HepG2 (cell line): ENCODE measurements around the gene TRIM28. TPM values are rescaled to one million over a fixed set of nuclear protein-coding genes. Genes with fewer than 3 reads are reported as not detected.
A peak's percentile ranks its signal among the peaks of the same experiment; 100 is the strongest.

Experiments used
- ATAC-seq: fragments of 200-7000 bp; cut with Tn5 transposase; 3 replicates; pipeline ENCODE4 v1.9.1; 2020; ENCODE audit warnings: mild to moderate bottlenecking, moderate library complexity
- BruUV-seq: library from RNA; stranded (reverse); fragments of 400-500 nt; replicated peaks from 2 replicates; lab custom pipeline; 2021; lab: Mats Ljungman, UMichigan
- CTCF ChIA-PET: fragments of 300-600 bp; formaldehyde crosslinking; extraction: SDS; loops from one replicate; lab custom pipeline; 2021; ENCODE audit warnings: low total read pairs, inconsistent platforms, low intra/inter-chr PET ratio; lab: Yijun Ruan, JAX
- POLR2A ChIA-PET: fragments of 350-600 bp; sonication (Branson Sonifier 250); formaldehyde crosslinking; loops from one replicate; lab custom pipeline; 2020; ENCODE audit warnings: antibody characterized with exemption, inconsistent platforms; lab: Yijun Ruan, JAX
- DNase-seq: peaks from one replicate; pipeline ENCODE4 v3.0.0-alpha.2; 2015; ENCODE audit warnings: low spot score
- FAIRE-seq: peaks from 3 replicates; lab custom pipeline; 2011; peaks lifted over from hg19 to GRCh38; lab: Jason Lieb, UNC
- H2AFZ ChIP-seq: one replicate; pipeline ENCODE4 v1.6.1; 2011; ENCODE audit warnings: low read length, inconsistent platforms
- H3K27ac ChIP-seq: fragments of 300-600 bp; 3 replicates; pipeline ENCODE4 v1.8.0; 2011; ENCODE audit warnings: mixed run types, mild to moderate bottlenecking, mixed read lengths, low read length, inconsistent platforms; ENCODE audit not compliant: insufficient read depth; ENCODE audit errors: extremely low read length
- H3K27me3 ChIP-seq, 2 experiments: fragments of 200-600 bp in 1 of 2; 2 replicates in 1 of 2; 3 replicates in 1 of 2; pipeline versions ENCODE4 v1.6.0 to v1.8.0; 2011; ENCODE audit warnings: low read length in 2 of 2, mild to moderate bottlenecking in 2 of 2, moderate library complexity in 2 of 2, inconsistent platforms in 1 of 2; ENCODE audit not compliant: insufficient read depth in 2 of 2, control insufficient read depth in 1 of 2
- H3K36me3 ChIP-seq, 2 experiments: fragments of 200-600 bp in 1 of 2; replicated peaks in 1 of 2; 2 replicates in 1 of 2; 3 replicates in 1 of 2; pipeline versions ENCODE4 v1.5.1 to v1.8.0; 2011; ENCODE audit warnings: low read length in 2 of 2, inconsistent platforms in 1 of 2; ENCODE audit not compliant: insufficient read depth in 2 of 2, control insufficient read depth in 1 of 2
- H3K4me1 ChIP-seq: 2 replicates; pipeline ENCODE4 v1.5.1; 2012; ENCODE audit warnings: low read length, inconsistent platforms; ENCODE audit not compliant: insufficient read depth
- H3K4me2 ChIP-seq: 2 replicates; pipeline ENCODE4 v1.6.0; 2011; ENCODE audit warnings: low read depth, low read length, inconsistent platforms
- H3K4me3 ChIP-seq, 3 experiments: fragments of 200-600 bp in 1 of 3; sonication (generic), shearing (Covaris generic) in 1 of 3; replicated peaks in 1 of 3; 2 replicates each; pipeline ENCODE4 v1.5.1; 2011 to 2016; ENCODE audit warnings: low read length in 3 of 3, inconsistent platforms in 2 of 3, low read depth in 2 of 3, mild to moderate bottlenecking in 2 of 3, control low read depth in 1 of 3, mixed read lengths in 1 of 3; ENCODE audit not compliant: insufficient read depth in 1 of 3
- H3K79me2 ChIP-seq: one replicate; pipeline ENCODE4 v1.6.1; 2011; ENCODE audit warnings: low read length, inconsistent platforms; ENCODE audit not compliant: insufficient read depth
- H3K9ac ChIP-seq: 2 replicates; pipeline ENCODE4 v1.6.0; 2011; ENCODE audit warnings: mild to moderate bottlenecking, low read depth, low read length, inconsistent platforms; ENCODE audit not compliant: insufficient read depth
- H3K9me3 ChIP-seq: 2 replicates; pipeline ENCODE4 v1.5.1; 2012; ENCODE audit warnings: mild to moderate bottlenecking, low read length
- H4K20me1 ChIP-seq: 2 replicates; pipeline ENCODE4 v1.6.0; 2011; ENCODE audit warnings: inconsistent platforms, mild to moderate bottlenecking, low read length, moderate library complexity; ENCODE audit not compliant: insufficient read depth
- HIVEP1 ChIP-seq: sonication (generic); formaldehyde crosslinking; IDR thresholded peaks from 2 replicates; pipeline ENCODE4 v1.4.0; 2020; ENCODE audit warnings: mild to moderate bottlenecking, missing genetic modification reagents
- KMT2A ChIP-seq: sonication (generic); formaldehyde crosslinking; IDR thresholded peaks from 2 replicates; pipeline ENCODE4 v1.4.0; 2020; ENCODE audit warnings: missing genetic modification reagents
- MTERF4 ChIP-seq: sonication (generic); formaldehyde crosslinking; IDR thresholded peaks from 2 replicates; pipeline ENCODE4 v1.8.0; 2023; ENCODE audit warnings: mild to moderate bottlenecking, missing genetic modification reagents
- NR2F2 ChIP-seq: IDR thresholded peaks from 2 replicates; pipeline ENCODE4 v1.6.1; 2012; ENCODE audit warnings: low read depth, inconsistent platforms, borderline replicate concordance
- NRL ChIP-seq: sonication (generic); formaldehyde crosslinking; IDR thresholded peaks from 2 replicates; pipeline ENCODE4 v1.5.0; 2020; ENCODE audit warnings: missing genetic modification reagents, mild to moderate bottlenecking, moderate library complexity, borderline replicate concordance
- PREB ChIP-seq: sonication (generic); formaldehyde crosslinking; IDR thresholded peaks from 2 replicates; pipeline ENCODE4 v1.4.0; 2020; ENCODE audit warnings: missing genetic modification reagents
- RXRB ChIP-seq: IDR thresholded peaks from 2 replicates; pipeline ENCODE4 v1.6.1; 2016; ENCODE audit warnings: borderline replicate concordance, missing genetic modification reagents, missing compliant biosample characterization
- SALL2 ChIP-seq: sonication (generic); formaldehyde crosslinking; IDR thresholded peaks from 2 replicates; pipeline ENCODE4 v1.8.1; 2023; ENCODE audit warnings: mild to moderate bottlenecking, missing genetic modification reagents, inconsistent platforms
- SRY ChIP-seq: sonication (generic); formaldehyde crosslinking; IDR thresholded peaks from 2 replicates; pipeline ENCODE4 v1.8.0; 2022; ENCODE audit warnings: mild to moderate bottlenecking, missing genetic modification reagents
- TFAP4 ChIP-seq: sonication (generic); IDR thresholded peaks from 2 replicates; pipeline ENCODE4 v1.6.1; 2016; ENCODE audit warnings: low read depth, borderline replicate concordance
- ZNF362 ChIP-seq: sonication (generic); formaldehyde crosslinking; IDR thresholded peaks from 2 replicates; pipeline ENCODE4 v1.4.0; 2020; ENCODE audit warnings: missing genetic modification reagents, mild to moderate bottlenecking, borderline replicate concordance
- ZNF687 ChIP-seq: sonication (generic); formaldehyde crosslinking; IDR thresholded peaks from 2 replicates; pipeline ENCODE4 v1.5.1; 2020; ENCODE audit warnings: mild to moderate bottlenecking, missing genetic modification reagents, moderate library complexity
- WGBS: methylation state at CpG from one replicate; pipeline ENCODE4 v1.1.6; 2017; ENCODE audit warnings: low lambda C conversion rate; 5-methylcytosine and 5-hydroxymethylcytosine counted together
- in situ Hi-C: cut with HindIII; loops from 2 replicates; pipeline ENCODE4 v1.10.0; 2017; ENCODE audit warnings: low pct_unique_long_range_greater_than_20kb; ENCODE audit not compliant: extremely low pct_ligation_motif_present
- intact Hi-C: fragments of 100-400 bp; cut with micrococcal nuclease; formaldehyde crosslinking; loops from one replicate; pipeline ENCODE4 v1.10.0; 2022; ENCODE audit not compliant: unreplicated experiment
- polyA plus RNA-seq, 8 experiments: library from polyadenylated mRNA; depleted of rRNA in 3 of 8; stranded (reverse) in 7 of 8; unstranded in 1 of 8; fragments of >200 nt; fragmentation: Illumina TruSeq in 4 of 8; extraction: Trizol in 4 of 8; gene quantifications; 2 replicates each; pipeline versions ENCODE4 v1.2.1 to v1.2.3, GENCODE V29; 2011 to 2016; ENCODE audit warnings: low read depth in 4 of 8, missing spikeins in 1 of 8, mixed read lengths in 1 of 8; ENCODE audit not compliant: insufficient read depth in 1 of 8
- total RNA-seq, 5 experiments: library from RNA; depleted of rRNA; stranded (reverse); fragments of >200 nt; fragmentation: Illumina TruSeq; extraction: Trizol; gene quantifications; 2 replicates each; pipeline ENCODE4 v1.2.3, GENCODE V29; 2016; ENCODE audit warnings: low read depth in 1 of 5

The TRIM28 gene
- total and polyA plus RNA-seq, 2 of the 13 experiments (the other 11 are each of a cell fraction or from before 2014, with no cell fraction given), result 361 to 439 TPM

GRCh38 chr19:58509731-58510083 is 34.2 kb upstream of the TRIM28 start (continued):
- no peak for TF ChIP-seq PREB
- 0 out of 2 replicates have a peak, but pooled peaks have one; percentile 24 for TF ChIP-seq MTERF4
- peak; percentile 81; the same call in 1 of the 2 replicates for TF ChIP-seq TFAP4
- TF ChIP-seq SRY (CRISPR knock-in tag), result peak; percentile 67
- no peak for TF ChIP-seq SALL2 (CRISPR knock-in tag)
- 0 out of 2 replicates have a peak, but pooled peaks have one; percentile 34 for TF ChIP-seq HIVEP1 (CRISPR knock-in tag)
- TF ChIP-seq, all 625 proteins: peak for 15

- peak overlapping the region; percentile 79 for H3K27ac ChIP-seq
- no peaks in the 10 kb centered on the region for H4K20me1 ChIP-seq
- CTCF ChIA-PET, result no interaction called here
- 0% methylated on average over 8 of the region's 8 CpGs for WGBS
- H3K27me3 ChIP-seq, result no peaks in the 10 kb centered on the region; a peak in 1 of 5 replicates
- peak overlapping the region; percentile 60 for H3K9ac ChIP-seq
- ATAC-seq, result peak; percentile 8
- H3K36me3 ChIP-seq, result no peaks in the 10 kb centered on the region
- H2AFZ ChIP-seq, result no peak overlapping the region
- POLR2A ChIA-PET, result interaction anchor here (0.5 to 5.8 kb wide), 7 partner anchors 10 to 148 kb away, joined by 3 to 44 read pairs (median 8); partner anchors contain the start of genes CHMP2A, TRIM28, UBE2M and ZBTB45
- no peaks in the 10 kb centered on the region for H3K9me3 ChIP-seq
- peak overlapping the region; percentile 85 for H3K4me2 ChIP-seq
- no TSS peak for BruUV-seq
- H3K79me2 ChIP-seq, result peaks cover 7% of the 10 kb centered on the region
- peaks cover 57% of the 10 kb centered on the region for H3K4me1 ChIP-seq
- peak; percentile 90 for FAIRE-seq
- intact Hi-C loops (no loop called here), in situ Hi-C loops (no loop called here)
- peak overlapping the region in 2 of 3 experiments; percentile 2 to 59; a peak in 3 of 6 replicates for H3K4me3 ChIP-seq
- DNase-seq, result peak; percentile 81
- TF ChIP-seq NR2F2 (peak; percentile 89), ZNF362 (peak; percentile 95), NRL (no peak), KMT2A (CRISPR knock-in tag) (no peak; the same call in 1 of the 2 replicates), RXRB (CRISPR knock-in tag) (peak; percentile 80; the same call in 1 of the 2 replicates), ZNF687 (CRISPR knock-in tag) (peak; percentile 40)
Observed at GRCh38 chr19:58510084-58510862, 33.6 kb upstream of the TRIM28 start.
